ENCODE data around the gene DDIT4. TPM values are rescaled to one million over a fixed set of nuclear protein-coding genes. Genes with fewer than 3 reads are reported as not detected.
A peak's percentile ranks its signal among the peaks of the same experiment; 100 is the strongest.

DDIT4 gene
- polyA plus RNA-seq, 3 donors, result 26.1 to 611 (median 45.8) TPM

GRCh38 chr10:72250666-72251065 is 23.1 kb upstream of the DDIT4 start:
- H2AFZ ChIP-seq (ENCODE audit: insufficient read depth, low read depth, low read length, poor library complexity, severe bottlenecking), result no peak overlapping the region
- 92% methylated on average over 1 of the region's 1 CpG for WGBS (ENCODE audit: insufficient coverage)
- no peak overlapping the region for H3K4me3 ChIP-seq (replicated peaks in 1 of 3; ENCODE audit: low read depth in 2 of 3, low read length in 3 of 3)
- H3K27me3 ChIP-seq (ENCODE audit: control insufficient read depth in 2 of 2, insufficient read depth in 2 of 2, low read length in 2 of 2), result no peaks in the 10 kb centered on the region
- Mint-ChIP-seq H3K27ac (peak overlapping the region in 1 of 7 donors; percentile 26), H3K27me3 (ENCODE audit: low read depth in 3 of 3) (peaks cover 0 to 4% (median 3%) of the 10 kb centered on the region in 3 donors), H3K36me3 (no peaks in the 10 kb centered on the region), H3K4me3 (no peak overlapping the region), H3K4me1 (peaks cover 39% of the 10 kb centered on the region), H3K9me3 (peaks cover 0 to 1% (median 0%) of the 10 kb centered on the region in 7 donors)
- peaks cover 29 to 35% of the 10 kb centered on the region in 2 donors for H3K4me1 ChIP-seq (ENCODE audit: control insufficient read depth in 1 of 2, insufficient read depth in 2 of 2, low read length in 2 of 2)
- TF ChIP-seq CTCF (IDR thresholded peaks at IDR 0.05), result no peak
- intact Hi-C loops (cut with micrococcal nuclease), result no loop called here
- no peaks in the 10 kb centered on the region for H3K9me3 ChIP-seq (replicated peaks in 1 of 2; ENCODE audit: control insufficient read depth in 1 of 2, insufficient read depth in 1 of 2, low read length in 2 of 2)
- no peak overlapping the region for H3K9ac ChIP-seq (ENCODE audit: insufficient read depth, low read length, poor library complexity, severe bottlenecking)
- no peak overlapping the region for H3K27ac ChIP-seq (ENCODE audit: low read depth in 1 of 2, low read length in 2 of 2)
- no peaks in the 10 kb centered on the region for H3K79me2 ChIP-seq (ENCODE audit: insufficient read depth, low read length)
- DNase-seq, result no peak
- no peaks in the 10 kb centered on the region for H4K20me1 ChIP-seq (ENCODE audit: insufficient read depth, low read length)
- no peaks in the 10 kb centered on the region for H3K36me3 ChIP-seq (replicated peaks in 1 of 2; ENCODE audit: control insufficient read depth in 1 of 2, insufficient read depth in 2 of 2, low read length in 2 of 2)
- H3K4me2 ChIP-seq (replicated peaks; ENCODE audit: extremely low read depth, low read length, poor library complexity, severe bottlenecking), result no peak overlapping the region

- Mint-ChIP-seq H3K27me3 (ENCODE audit: low read depth in 3 of 3) (peaks cover 0 to 3% (median 2%) of the 10 kb centered on the region in 3 donors), H3K36me3 (no peaks in the 10 kb centered on the region), H3K9me3 (no peaks in the 10 kb centered on the region), H3K4me1 (peaks cover 41% of the 10 kb centered on the region), H3K27ac (no peak overlapping the region), H3K4me3 (no peak overlapping the region)
- 71% methylated on average over 1 of the region's 6 CpGs for WGBS (ENCODE audit: insufficient coverage)
- Histone ChIP-seq H3K4me1 (ENCODE audit: control insufficient read depth in 1 of 2, insufficient read depth in 2 of 2, low read length in 2 of 2) (peaks cover 35 to 44% of the 10 kb centered on the region in 2 donors), H3K27me3 (ENCODE audit: control insufficient read depth in 2 of 2, insufficient read depth in 2 of 2, low read length in 2 of 2) (no peaks in the 10 kb centered on the region), H3K4me2 (replicated peaks; ENCODE audit: extremely low read depth, low read length, poor library complexity, severe bottlenecking) (no peak overlapping the region), H4K20me1 (ENCODE audit: insufficient read depth, low read length) (no peaks in the 10 kb centered on the region), H2AFZ (ENCODE audit: insufficient read depth, low read depth, low read length, poor library complexity, severe bottlenecking) (no peak overlapping the region), H3K9ac (ENCODE audit: insufficient read depth, low read length, poor library complexity, severe bottlenecking) (no peak overlapping the region), H3K36me3 (replicated peaks in 1 of 2; ENCODE audit: control insufficient read depth in 1 of 2, insufficient read depth in 2 of 2, low read length in 2 of 2) (no peaks in the 10 kb centered on the region), H3K4me3 (replicated peaks in 1 of 3; ENCODE audit: low read depth in 2 of 3, low read length in 3 of 3) (no peak overlapping the region), H3K79me2 (ENCODE audit: insufficient read depth, low read length) (no peaks in the 10 kb centered on the region), H3K9me3 (replicated peaks in 1 of 2; ENCODE audit: control insufficient read depth in 1 of 2, insufficient read depth in 1 of 2, low read length in 2 of 2) (no peaks in the 10 kb centered on the region), H3K27ac (ENCODE audit: low read depth in 1 of 2, low read length in 2 of 2) (no peak overlapping the region)
- no peak for DNase-seq
- intact Hi-C loops (cut with micrococcal nuclease), result no loop called here
- TF ChIP-seq CTCF (IDR thresholded peaks at IDR 0.05), result no peak
Measured at GRCh38 chr10:72251635-72252034, 22.1 kb upstream of the DDIT4 start.
